ENCODE results near the gene GPR183. TPM values are rescaled to one million over a fixed set of nuclear protein-coding genes. Genes with fewer than 3 reads are reported as not detected.

GPR183 gene, protein sequence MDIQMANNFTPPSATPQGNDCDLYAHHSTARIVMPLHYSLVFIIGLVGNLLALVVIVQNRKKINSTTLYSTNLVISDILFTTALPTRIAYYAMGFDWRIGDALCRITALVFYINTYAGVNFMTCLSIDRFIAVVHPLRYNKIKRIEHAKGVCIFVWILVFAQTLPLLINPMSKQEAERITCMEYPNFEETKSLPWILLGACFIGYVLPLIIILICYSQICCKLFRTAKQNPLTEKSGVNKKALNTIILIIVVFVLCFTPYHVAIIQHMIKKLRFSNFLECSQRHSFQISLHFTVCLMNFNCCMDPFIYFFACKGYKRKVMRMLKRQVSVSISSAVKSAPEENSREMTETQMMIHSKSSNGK
- not detected in 2 replicates for total RNA-seq

DNA sequence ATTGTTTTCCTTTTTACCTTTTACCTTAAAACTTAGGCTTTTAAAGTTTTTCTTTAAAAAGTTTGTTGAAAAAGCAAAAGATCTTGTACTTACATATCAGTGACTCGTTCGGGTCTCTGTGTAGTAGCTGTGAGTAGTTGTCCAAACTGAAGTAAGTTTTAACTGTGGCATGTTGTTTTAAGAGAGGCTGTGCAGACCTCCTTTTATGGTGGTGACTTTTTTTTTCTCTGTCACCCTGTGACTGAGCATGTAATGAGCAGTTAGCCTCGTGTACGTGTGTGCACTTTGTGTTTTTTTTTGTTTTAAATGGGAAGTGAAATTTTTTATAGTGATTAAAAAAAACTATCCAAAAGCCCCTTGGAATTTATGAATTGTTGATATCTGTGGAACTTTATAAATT lies at the start of gene GPR183:
GPR183 (minus strand) TSS at position 153 of the 400 bp plus-strand sequence. CDS start 11,254 bp downstream, outside the sequence.

DNA sequence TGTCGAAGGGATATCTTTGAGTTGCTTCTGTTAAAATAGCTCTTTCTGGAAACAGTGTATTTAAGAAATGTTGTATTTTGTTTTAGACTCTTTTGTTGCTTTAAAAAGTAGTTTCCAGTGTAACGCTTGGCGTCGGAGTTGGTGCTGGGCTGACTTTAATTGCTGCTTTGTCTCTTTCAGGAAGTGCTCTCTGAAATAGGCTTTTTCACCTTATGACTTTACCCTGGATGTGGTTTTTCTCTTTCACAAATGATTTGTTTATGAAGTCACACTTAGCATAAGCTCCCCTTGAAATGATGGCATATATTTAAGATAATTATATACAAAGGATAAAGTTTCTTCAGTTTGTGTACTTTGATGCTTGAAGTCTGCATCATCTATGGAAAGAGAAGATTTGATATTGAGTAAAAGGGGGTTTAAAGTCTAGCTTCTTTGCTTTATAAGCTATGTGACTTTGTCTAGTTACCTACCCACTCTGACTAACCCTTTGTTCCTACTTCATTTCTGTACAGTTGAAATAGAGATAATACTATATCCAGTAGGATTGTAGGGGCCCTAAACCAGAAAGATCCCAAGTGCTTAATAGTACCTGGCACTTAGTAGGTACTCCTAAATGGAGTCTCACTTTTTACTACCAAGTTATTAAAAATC lies 48.9 kb downstream of the GPR183 start, which contains the start of gene GPR18:
GPR18 (minus strand) TSS at position 170 of the 651 bp plus-strand sequence. CDS start 2,507 bp downstream, outside the sequence.

Other genes starting within 250 kb of the GPR183 start
- gene UBAC2, start 106.5 kb downstream of the GPR183 start, total RNA-seq, result 29.8 and 33.0 TPM in 2 replicates
- not detected in 2 replicates for gene GPR18, start 49.0 kb downstream of the GPR183 start, total RNA-seq
- gene TM9SF2, start 194.1 kb upstream of the GPR183 start, total RNA-seq, result 127 and 145 TPM in 2 replicates